Measurements from ENCODE around the gene ZFTA.
"Not testable (repeated sequence)": the region's sequence is repeated elsewhere in the genome, so short reads cannot be mapped to it uniquely, and the experiment has no call there.

Gene ZFTA

GRCh38 chr11:63775191-63775590, 6.6 kb upstream of the ZFTA start:
- no peak overlapping the region for H3K4me3 ChIP-seq (ENCODE audit: low read length in 2 of 2)
- no peak overlapping the region for H3K27ac ChIP-seq (ENCODE audit: low read length)
- no peaks in the 10 kb centered on the region for H3K9me3 ChIP-seq (ENCODE audit: control insufficient read depth in 2 of 2, low read length in 2 of 2)
- no peaks in the 10 kb centered on the region for H3K36me3 ChIP-seq (ENCODE audit: control insufficient read depth in 2 of 2, insufficient read depth in 2 of 2, low read length in 2 of 2)
- H3K27me3 ChIP-seq (ENCODE audit: control insufficient read depth in 1 of 2, insufficient read depth in 2 of 2, low read length in 2 of 2): peaks cover 0 to 2% of the 10 kb centered on the region in 2 donors
- no peak overlapping the region for H3K9ac ChIP-seq (ENCODE audit: low read length in 2 of 2)
- peaks cover 4% of the 10 kb centered on the region for H3K4me1 ChIP-seq (ENCODE audit: control insufficient read depth, insufficient read depth, low read length)

GRCh38 chr11:63771741-63772318, 3.3 kb upstream of the ZFTA start:
- H3K27me3 ChIP-seq (ENCODE audit: control insufficient read depth in 1 of 2, insufficient read depth in 2 of 2, low read length in 2 of 2); H3K36me3 ChIP-seq (ENCODE audit: control insufficient read depth in 2 of 2, insufficient read depth in 2 of 2, low read length in 2 of 2); H3K9me3 ChIP-seq (ENCODE audit: control insufficient read depth in 2 of 2, low read length in 2 of 2); H3K9ac ChIP-seq (ENCODE audit: low read length in 2 of 2); H3K27ac ChIP-seq (ENCODE audit: low read length); H3K4me3 ChIP-seq (ENCODE audit: low read length in 2 of 2): not testable (repeated sequence)
- H3K4me1 ChIP-seq (ENCODE audit: control insufficient read depth, insufficient read depth, low read length): peaks cover 20% of the 10 kb centered on the region

GRCh38 chr11:63770763-63771162, 2.2 kb upstream of the ZFTA start:
- Histone ChIP-seq H3K9me3 (ENCODE audit: control insufficient read depth in 2 of 2, low read length in 2 of 2) (no peaks in the 10 kb centered on the region), H3K4me3 (ENCODE audit: low read length in 2 of 2) (no peak overlapping the region), H3K9ac (ENCODE audit: low read length in 2 of 2) (no peak overlapping the region), H3K27ac (ENCODE audit: low read length) (no peak overlapping the region), H3K27me3 (ENCODE audit: control insufficient read depth in 1 of 2, insufficient read depth in 2 of 2, low read length in 2 of 2) (no peaks in the 10 kb centered on the region), H3K36me3 (ENCODE audit: control insufficient read depth in 2 of 2, insufficient read depth in 2 of 2, low read length in 2 of 2) (no peaks in the 10 kb centered on the region), H3K4me1 (ENCODE audit: control insufficient read depth, insufficient read depth, low read length) (peaks cover 31% of the 10 kb centered on the region)

- Histone ChIP-seq H3K4me1 (ENCODE audit: control insufficient read depth, insufficient read depth, low read length) (peaks cover 37% of the 10 kb centered on the region), H3K27me3 (ENCODE audit: control insufficient read depth in 1 of 2, insufficient read depth in 2 of 2, low read length in 2 of 2) (no peaks in the 10 kb centered on the region), H3K9ac (ENCODE audit: low read length in 2 of 2) (peak overlapping the region; percentile 32 to 55), H3K4me3 (ENCODE audit: low read length in 2 of 2) (peak overlapping the region; percentile 49 to 88), H3K27ac (ENCODE audit: low read length) (peak overlapping the region; percentile 11), H3K36me3 (ENCODE audit: control insufficient read depth in 2 of 2, insufficient read depth in 2 of 2, low read length in 2 of 2) (no peaks in the 10 kb centered on the region), H3K9me3 (ENCODE audit: control insufficient read depth in 2 of 2, low read length in 2 of 2) (no peaks in the 10 kb centered on the region)
Observed at GRCh38 chr11:63769714-63770455, 1.3 kb upstream of the ZFTA start.

- Histone ChIP-seq H3K9me3 (ENCODE audit: control insufficient read depth in 2 of 2, low read length in 2 of 2) (no peaks in the 10 kb centered on the region), H3K4me1 (ENCODE audit: control insufficient read depth, insufficient read depth, low read length) (peaks cover 44% of the 10 kb centered on the region), H3K36me3 (ENCODE audit: control insufficient read depth in 2 of 2, insufficient read depth in 2 of 2, low read length in 2 of 2) (no peaks in the 10 kb centered on the region), H3K27ac (ENCODE audit: low read length) (peak overlapping the region; percentile 11), H3K9ac (ENCODE audit: low read length in 2 of 2) (peak overlapping the region; percentile 51 to 55), H3K27me3 (ENCODE audit: control insufficient read depth in 1 of 2, insufficient read depth in 2 of 2, low read length in 2 of 2) (no peaks in the 10 kb centered on the region), H3K4me3 (ENCODE audit: low read length in 2 of 2) (peak overlapping the region; percentile 49 to 88)
Observed at GRCh38 chr11:63769042-63769713, 603 bp upstream of the ZFTA start.

GRCh38 chr11:63767565-63768236, 874 bp downstream of the ZFTA start:
- peak overlapping the region; percentile 78 for H3K27ac ChIP-seq (ENCODE audit: low read length)

GRCh38 chr11:63767267-63767564, 1.4 kb downstream of the ZFTA start:
- Histone ChIP-seq H3K36me3 (ENCODE audit: control insufficient read depth in 2 of 2, insufficient read depth in 2 of 2, low read length in 2 of 2) (no peaks in the 10 kb centered on the region), H3K9me3 (ENCODE audit: control insufficient read depth in 2 of 2, low read length in 2 of 2) (no peaks in the 10 kb centered on the region), H3K27me3 (ENCODE audit: control insufficient read depth in 1 of 2, insufficient read depth in 2 of 2, low read length in 2 of 2) (no peaks in the 10 kb centered on the region), H3K9ac (ENCODE audit: low read length in 2 of 2) (peak overlapping the region; percentile 66 to 74), H3K4me3 (ENCODE audit: low read length in 2 of 2) (peak overlapping the region; percentile 67 to 88), H3K4me1 (ENCODE audit: control insufficient read depth, insufficient read depth, low read length) (peaks cover 59% of the 10 kb centered on the region), H3K27ac (ENCODE audit: low read length) (peak overlapping the region; percentile 78)

More at GRCh38 chr11:63767565-63768236, 874 bp downstream of the ZFTA start:
- Histone ChIP-seq H3K9me3 (ENCODE audit: control insufficient read depth in 2 of 2, low read length in 2 of 2) (no peaks in the 10 kb centered on the region), H3K27me3 (ENCODE audit: control insufficient read depth in 1 of 2, insufficient read depth in 2 of 2, low read length in 2 of 2) (no peaks in the 10 kb centered on the region), H3K4me1 (ENCODE audit: control insufficient read depth, insufficient read depth, low read length) (peaks cover 56% of the 10 kb centered on the region), H3K9ac (ENCODE audit: low read length in 2 of 2) (peak overlapping the region; percentile 66 to 74), H3K36me3 (ENCODE audit: control insufficient read depth in 2 of 2, insufficient read depth in 2 of 2, low read length in 2 of 2) (no peaks in the 10 kb centered on the region), H3K4me3 (ENCODE audit: low read length in 2 of 2) (peak overlapping the region; percentile 67 to 88)

GRCh38 chr11:63766531-63767235, 1.9 kb downstream of the ZFTA start:
- no peaks in the 10 kb centered on the region for H3K27me3 ChIP-seq (ENCODE audit: control insufficient read depth in 1 of 2, insufficient read depth in 2 of 2, low read length in 2 of 2)
- peak overlapping the region in 1 of 2 donors; percentile 20 for H3K9ac ChIP-seq (ENCODE audit: low read length in 2 of 2)
- H3K4me1 ChIP-seq (ENCODE audit: control insufficient read depth, insufficient read depth, low read length): peaks cover 64% of the 10 kb centered on the region
- H3K9me3 ChIP-seq (ENCODE audit: control insufficient read depth in 2 of 2, low read length in 2 of 2): no peaks in the 10 kb centered on the region
- no peaks in the 10 kb centered on the region for H3K36me3 ChIP-seq (ENCODE audit: control insufficient read depth in 2 of 2, insufficient read depth in 2 of 2, low read length in 2 of 2)
- H3K4me3 ChIP-seq (ENCODE audit: low read length in 2 of 2): peak overlapping the region in 1 of 2 donors; percentile 88
- peak overlapping the region; percentile 78 for H3K27ac ChIP-seq (ENCODE audit: low read length)

GRCh38 chr11:63765688-63766241, 2.8 kb downstream of the ZFTA start:
- H3K9me3 ChIP-seq (ENCODE audit: control insufficient read depth in 2 of 2, low read length in 2 of 2): no peaks in the 10 kb centered on the region
- no peaks in the 10 kb centered on the region for H3K27me3 ChIP-seq (ENCODE audit: control insufficient read depth in 1 of 2, insufficient read depth in 2 of 2, low read length in 2 of 2)
- H3K4me3 ChIP-seq (ENCODE audit: low read length in 2 of 2): no peak overlapping the region
- H3K27ac ChIP-seq (ENCODE audit: low read length): peak overlapping the region; percentile 73
- no peaks in the 10 kb centered on the region for H3K36me3 ChIP-seq (ENCODE audit: control insufficient read depth in 2 of 2, insufficient read depth in 2 of 2, low read length in 2 of 2)
- peaks cover 67% of the 10 kb centered on the region for H3K4me1 ChIP-seq (ENCODE audit: control insufficient read depth, insufficient read depth, low read length)
- H3K9ac ChIP-seq (ENCODE audit: low read length in 2 of 2): no peak overlapping the region
